DOHH2 (cell line): ENCODE data around the gene IRAK3.

ENCODE experiments used
- H3F3A ChIP-seq: fragments of 200-600 bp; sonication (generic), shearing (Covaris generic); 2 replicates; pipeline ENCODE4 v1.6.0; 2016; ENCODE audit warnings: antibody characterized with exemption, mild to moderate bottlenecking; ENCODE audit not compliant: control insufficient read depth, insufficient read depth
- H3K27ac ChIP-seq: fragments of 200-600 bp; sonication (generic); 2 replicates; pipeline ENCODE4 v1.5.1; 2014; ENCODE audit warnings: low read depth, mild to moderate bottlenecking, low read length, moderate library complexity
- H3K27me3 ChIP-seq: fragments of 200-600 bp; sonication (generic); 2 replicates; pipeline ENCODE4 v1.6.1; 2014; ENCODE audit warnings: mild to moderate bottlenecking, low read length, mixed read lengths; ENCODE audit not compliant: control insufficient read depth
- H3K36me3 ChIP-seq: fragments of 200-600 bp; sonication (generic); 2 replicates; pipeline ENCODE4 v1.6.1; 2014; ENCODE audit warnings: mild to moderate bottlenecking, low read length, moderate library complexity, mixed read lengths; ENCODE audit not compliant: control insufficient read depth
- H3K4me1 ChIP-seq: fragments of 200-600 bp; sonication (generic); 2 replicates; pipeline ENCODE4 v1.6.1; 2014; ENCODE audit warnings: mild to moderate bottlenecking, low read length, mixed read lengths; ENCODE audit not compliant: control insufficient read depth
- H3K4me2 ChIP-seq: fragments of 200-600 bp; sonication (generic); 2 replicates; pipeline ENCODE4 v1.6.0; 2014; ENCODE audit warnings: mild to moderate bottlenecking, low read length, moderate library complexity
- H3K4me3 ChIP-seq: fragments of 200-600 bp; sonication (generic); 2 replicates; pipeline ENCODE4 v1.5.1; 2014; ENCODE audit warnings: mild to moderate bottlenecking, low read length, mixed read lengths
- H3K79me2 ChIP-seq: fragments of 200-600 bp; sonication (generic); 2 replicates; pipeline ENCODE4 v1.6.1; 2014; ENCODE audit warnings: mild to moderate bottlenecking, low read length, mixed read lengths; ENCODE audit not compliant: control insufficient read depth
- H3K9me2 ChIP-seq: fragments of 200-600 bp; sonication (generic); replicated peaks from 2 replicates; pipeline ENCODE4 v1.6.1; 2014; ENCODE audit warnings: mild to moderate bottlenecking, low read length, mixed read lengths; ENCODE audit not compliant: control insufficient read depth
- H3K9me3 ChIP-seq: fragments of 200-600 bp; sonication (generic); 2 replicates; pipeline ENCODE4 v1.6.1; 2014; ENCODE audit warnings: antibody characterized with exemption, low read length, mixed read lengths; ENCODE audit not compliant: control insufficient read depth, insufficient read depth
- H4K20me1 ChIP-seq: fragments of 200-600 bp; sonication (generic); 2 replicates; pipeline ENCODE4 v1.6.0; 2014; ENCODE audit warnings: low read depth, mild to moderate bottlenecking, antibody characterized with exemption, low read length, moderate library complexity; ENCODE audit not compliant: control insufficient read depth, insufficient read depth
- CTCF ChIP-seq: fragments of 200-600 bp; sonication (generic); IDR thresholded peaks from one replicate; pipeline ENCODE4 v1.5.1; 2014; ENCODE audit warnings: antibody characterized with exemption, mild to moderate bottlenecking, low read depth, low read length; ENCODE audit not compliant: poor library complexity, severe bottlenecking
- EZH2phosphoT487 ChIP-seq: fragments of 200-600 bp; sonication (generic); IDR thresholded peaks from 2 replicates; pipeline ENCODE4 v1.6.1; 2017; ENCODE audit warnings: borderline replicate concordance, mild to moderate bottlenecking, antibody characterized with exemption, low read length, moderate library complexity, mixed read lengths

The IRAK3 gene

GRCh38 chr12:66141299-66141698 lies 47.7 kb upstream of the IRAK3 start:
- H3K27ac ChIP-seq, result no peak overlapping the region
- peaks cover 6% of the 10 kb centered on the region for H3K4me1 ChIP-seq
- H3K36me3 ChIP-seq, result peaks cover 96% of the 10 kb centered on the region
- no peaks in the 10 kb centered on the region for H4K20me1 ChIP-seq
- TF ChIP-seq CTCF, result no peak
- TF ChIP-seq EZH2phosphoT487, result no peak
- 0 out of 2 replicates have a peak, but pooled peaks cover 5% of the 10 kb centered on the region for H3F3A ChIP-seq
- H3K4me2 ChIP-seq, result no peak overlapping the region
- peaks cover 30% of the 10 kb centered on the region for H3K9me3 ChIP-seq
- H3K4me3 ChIP-seq, result no peak overlapping the region
- no peaks in the 10 kb centered on the region for H3K9me2 ChIP-seq
- H3K79me2 ChIP-seq, result peaks cover 3% of the 10 kb centered on the region
- H3K27me3 ChIP-seq, result no peaks in the 10 kb centered on the region

- Histone ChIP-seq H3K36me3 (peaks cover 81% of the 10 kb centered on the region), H3K4me2 (no peak overlapping the region), H3K9me2 (no peaks in the 10 kb centered on the region), H3K27ac (no peak overlapping the region), H3K9me3 (peaks cover 30% of the 10 kb centered on the region), H3F3A (0 out of 2 replicates have a peak, but pooled peaks cover 5% of the 10 kb centered on the region), H3K4me1 (peaks cover 6% of the 10 kb centered on the region), H3K79me2 (peaks cover 3% of the 10 kb centered on the region), H3K27me3 (no peaks in the 10 kb centered on the region), H4K20me1 (no peaks in the 10 kb centered on the region), H3K4me3 (no peak overlapping the region)
- TF ChIP-seq EZH2phosphoT487 (no peak), CTCF (no peak)
Observed at GRCh38 chr12:66142826-66143225, 46.2 kb upstream of the IRAK3 start.

- H4K20me1 ChIP-seq, result no peaks in the 10 kb centered on the region
- H3K4me1 ChIP-seq, result peaks cover 6% of the 10 kb centered on the region
- H3K9me3 ChIP-seq, result peaks cover 30% of the 10 kb centered on the region
Observed at GRCh38 chr12:66143868-66144267, 45.1 kb upstream of the IRAK3 start.

More at GRCh38 chr12:66143868-66144267, 45.1 kb upstream of the IRAK3 start:
- peaks cover 73% of the 10 kb centered on the region for H3K36me3 ChIP-seq
- no peak overlapping the region for H3K4me2 ChIP-seq
- H3K9me2 ChIP-seq, result no peaks in the 10 kb centered on the region
- peaks cover 3% of the 10 kb centered on the region for H3K79me2 ChIP-seq
- H3K27ac ChIP-seq, result no peak overlapping the region
- H3K4me3 ChIP-seq, result no peak overlapping the region
- 0 out of 2 replicates have a peak, but pooled peaks cover 5% of the 10 kb centered on the region for H3F3A ChIP-seq
- H3K27me3 ChIP-seq, result no peaks in the 10 kb centered on the region
- TF ChIP-seq EZH2phosphoT487 (no peak), CTCF (no peak)
